ENCODE measurements around the gene RAB11A. TPM values are rescaled to one million over a fixed set of nuclear protein-coding genes. Genes with fewer than 3 reads are reported as not detected.

The RAB11A gene
- total RNA-seq, 4 donors from 2014 or later = 25.5 to 322 (median 134) TPM

DNA sequence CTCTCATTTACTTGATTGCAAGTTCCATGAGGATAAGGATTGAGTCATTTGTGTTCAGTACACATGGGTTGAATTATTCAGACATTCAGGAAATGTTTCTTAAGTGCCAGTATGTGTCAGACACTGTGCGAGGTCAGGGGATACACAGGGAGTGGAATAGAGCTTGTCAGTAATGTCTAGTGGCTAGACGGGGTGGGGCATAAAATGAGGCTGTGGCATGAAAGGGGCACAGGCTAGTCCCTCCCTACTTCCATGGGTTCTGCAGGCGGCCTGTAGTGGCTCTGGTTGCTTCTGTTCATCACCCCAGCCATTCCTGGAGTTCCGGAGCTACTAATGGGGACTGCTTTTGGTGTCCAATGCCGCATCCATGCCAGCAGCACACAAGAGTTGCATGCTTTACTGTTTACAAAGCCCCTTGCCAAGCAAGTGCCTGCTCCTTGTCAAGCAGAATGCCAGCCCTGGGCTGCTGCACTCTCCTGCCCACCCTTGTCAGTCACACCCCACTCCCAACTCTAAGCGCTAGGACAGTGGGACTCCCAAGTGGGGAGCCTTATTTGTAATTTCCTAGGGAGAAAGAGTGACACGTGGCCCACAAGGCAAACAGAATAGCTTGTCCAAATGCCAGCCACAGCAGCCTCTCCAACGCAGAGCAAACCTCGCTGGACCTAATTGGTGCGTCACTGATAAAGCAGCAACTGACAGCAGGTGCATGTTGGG, 70.8 kb downstream of the RAB11A start:
- in situ Hi-C loops (cut with MboI; ENCODE audit: low pct_ligation_motif_present in 1 of 4, low pct_unique_long_range_greater_than_20kb in 1 of 4, low sequenced_read_pairs in 3 of 4) (no loop called here), intact Hi-C loops (cut with DNase I; ENCODE audit: low total_unique reads) (no loop called here)
- H3K4me1 ChIP-seq = no peaks in the 10 kb centered on the region
- H3K27me3 ChIP-seq = no peaks in the 10 kb centered on the region
- no peaks in the 10 kb centered on the region for H3K9me3 ChIP-seq
- TF ChIP-seq POLR2AphosphoS5 (IDR thresholded peaks at IDR 0.05) (no peak), EP300 (IDR thresholded peaks at IDR 0.05; ENCODE audit: low read depth) (no peak), POLR2A (IDR thresholded peaks at IDR 0.05) (no peak)
- TF ChIP-seq, protein P1, sequence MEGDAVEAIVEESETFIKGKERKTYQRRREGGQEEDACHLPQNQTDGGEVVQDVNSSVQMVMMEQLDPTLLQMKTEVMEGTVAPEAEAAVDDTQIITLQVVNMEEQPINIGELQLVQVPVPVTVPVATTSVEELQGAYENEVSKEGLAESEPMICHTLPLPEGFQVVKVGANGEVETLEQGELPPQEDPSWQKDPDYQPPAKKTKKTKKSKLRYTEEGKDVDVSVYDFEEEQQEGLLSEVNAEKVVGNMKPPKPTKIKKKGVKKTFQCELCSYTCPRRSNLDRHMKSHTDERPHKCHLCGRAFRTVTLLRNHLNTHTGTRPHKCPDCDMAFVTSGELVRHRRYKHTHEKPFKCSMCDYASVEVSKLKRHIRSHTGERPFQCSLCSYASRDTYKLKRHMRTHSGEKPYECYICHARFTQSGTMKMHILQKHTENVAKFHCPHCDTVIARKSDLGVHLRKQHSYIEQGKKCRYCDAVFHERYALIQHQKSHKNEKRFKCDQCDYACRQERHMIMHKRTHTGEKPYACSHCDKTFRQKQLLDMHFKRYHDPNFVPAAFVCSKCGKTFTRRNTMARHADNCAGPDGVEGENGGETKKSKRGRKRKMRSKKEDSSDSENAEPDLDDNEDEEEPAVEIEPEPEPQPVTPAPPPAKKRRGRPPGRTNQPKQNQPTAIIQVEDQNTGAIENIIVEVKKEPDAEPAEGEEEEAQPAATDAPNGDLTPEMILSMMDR (IDR thresholded peaks at IDR 0.05) = no peak
- 47 to 69% methylated on average over 2 to 10 of the region's 10 CpGs for WGBS, 2 donors (ENCODE audit: low coverage in 1 of 2)
- no peak overlapping the region for H3K4me3 ChIP-seq
- DNase-seq = no peak
- H3K27ac ChIP-seq = no peak overlapping the region
- H3K36me3 ChIP-seq = no peaks in the 10 kb centered on the region

DNA sequence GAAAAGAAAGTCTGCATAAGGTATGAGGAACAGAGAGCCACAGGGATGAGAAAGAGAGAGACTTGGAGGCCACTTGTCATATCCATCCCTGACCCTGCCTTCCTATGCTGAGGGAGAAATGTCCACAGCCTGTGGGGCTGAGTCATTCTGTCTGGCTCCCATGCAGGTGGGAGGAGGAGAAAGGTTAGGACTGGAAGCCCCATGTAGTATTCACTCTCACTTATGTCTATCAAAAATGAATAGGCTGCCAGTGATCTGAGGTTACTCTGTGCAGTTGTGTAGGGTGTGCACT, 71.3 kb downstream of the RAB11A start:
- Histone ChIP-seq H3K9me3 (no peaks in the 10 kb centered on the region), H3K4me3 (no peak overlapping the region), H3K36me3 (no peaks in the 10 kb centered on the region), H3K27ac (no peak overlapping the region), H3K4me1 (no peaks in the 10 kb centered on the region), H3K27me3 (no peaks in the 10 kb centered on the region)
- TF ChIP-seq POLR2AphosphoS5 (IDR thresholded peaks at IDR 0.05) = no peak
- no peak for TF ChIP-seq EP300 (IDR thresholded peaks at IDR 0.05; ENCODE audit: low read depth)
- TF ChIP-seq, protein P1 (IDR thresholded peaks at IDR 0.05) = no peak
- TF ChIP-seq POLR2A (IDR thresholded peaks at IDR 0.05) = no peak
- no peak for DNase-seq
- in situ Hi-C loops (cut with MboI; ENCODE audit: low pct_ligation_motif_present in 1 of 4, low pct_unique_long_range_greater_than_20kb in 1 of 4, low sequenced_read_pairs in 3 of 4) (no loop called here), intact Hi-C loops (cut with DNase I; ENCODE audit: low total_unique reads) (no loop called here)

Small RNAs within 50 kb of the gene (small RNA-seq; reads per million reads assigned to genes)
- gene RF00026 = 0 reads per million in 4 donors

Other genes with a start within 250 kb of the RAB11A start
- 1 to 10 TPM; 5.8 to 9.7 (median 5.9) TPM for gene SLC24A1, start 247.6 kb upstream of the RAB11A start, total RNA-seq
- 10 to 100 TPM; 16.5 to 40.4 (median 24.5) TPM for gene DENND4A, start 77.2 kb upstream of the RAB11A start, total RNA-seq

Measured in transverse colon (tissue), 4 donors.